HepG2 (cell line): ENCODE data around the gene TUBA4B. TPM values are rescaled to one million over a fixed set of nuclear protein-coding genes. Genes with fewer than 3 reads are reported as not detected.

ENCODE experiments used
- ARID3A ChIP-seq: IDR thresholded peaks from 2 replicates; pipeline ENCODE4 v1.6.1; 2012; ENCODE audit warnings: low read depth, low read length, improper control_type of control experiment
- ATM ChIP-seq: fragments of 450-650 bp; IDR thresholded peaks from 2 replicates; pipeline ENCODE4 v1.7.1; 2017; ENCODE audit warnings: mild to moderate bottlenecking, borderline replicate concordance
- BCL3 ChIP-seq: sonication (generic); formaldehyde crosslinking; IDR thresholded peaks from 2 replicates; pipeline ENCODE4 v1.5.1; 2020; ENCODE audit warnings: mild to moderate bottlenecking, missing genetic modification reagents, moderate library complexity
- CSRNP2 ChIP-seq: sonication (generic); formaldehyde crosslinking; conservative IDR thresholded peaks from 2 replicates; pipeline ENCODE4 v1.8.0; 2022; ENCODE audit warnings: low read depth, missing genetic modification reagents
- E2F2 ChIP-seq: sonication (generic); formaldehyde crosslinking; IDR thresholded peaks from 2 replicates; pipeline ENCODE4 v1.4.0; 2020; ENCODE audit warnings: missing genetic modification reagents, borderline replicate concordance
- GLI4 ChIP-seq: sonication (generic); formaldehyde crosslinking; IDR thresholded peaks from 2 replicates; pipeline ENCODE4 v1.5.1; 2020; ENCODE audit warnings: missing genetic modification reagents, mild to moderate bottlenecking, moderate library complexity, borderline replicate concordance
- MEIS1 ChIP-seq: sonication (generic); formaldehyde crosslinking; IDR thresholded peaks from 2 replicates; pipeline ENCODE4 v1.9.0; 2021; ENCODE audit warnings: mild to moderate bottlenecking, missing genetic modification reagents, moderate library complexity, borderline replicate concordance
- MLX ChIP-seq: IDR thresholded peaks from 2 replicates; pipeline ENCODE4 v1.6.1; 2016
- POGZ ChIP-seq: sonication (generic); formaldehyde crosslinking; IDR thresholded peaks from 2 replicates; pipeline ENCODE4 v1.4.0; 2020; ENCODE audit warnings: mild to moderate bottlenecking, missing genetic modification reagents
- PRDM10 ChIP-seq: sonication (generic); formaldehyde crosslinking; IDR thresholded peaks from 2 replicates; pipeline ENCODE4 v1.4.0; 2020; ENCODE audit warnings: low read depth, missing genetic modification reagents
- SNAPC5 ChIP-seq: sonication (generic); formaldehyde crosslinking; IDR thresholded peaks from 2 replicates; pipeline ENCODE4 v1.8.1; 2023; ENCODE audit warnings: mild to moderate bottlenecking, missing genetic modification reagents, borderline replicate concordance
- TCF7L2 ChIP-seq: IDR thresholded peaks from 2 replicates; pipeline ENCODE4 v1.6.1; 2011; ENCODE audit warnings: mild to moderate bottlenecking, low read depth, low read length, moderate library complexity
- ZNF124 ChIP-seq: sonication (generic); formaldehyde crosslinking; IDR thresholded peaks from 2 replicates; pipeline ENCODE4 v1.4.0; 2020; ENCODE audit warnings: missing genetic modification reagents
- ZNF549 ChIP-seq: sonication (generic); formaldehyde crosslinking; IDR thresholded peaks from 2 replicates; pipeline ENCODE4 v1.5.0; 2020; ENCODE audit warnings: missing genetic modification reagents
- ZSCAN22 ChIP-seq: sonication (generic); formaldehyde crosslinking; IDR thresholded peaks from 2 replicates; pipeline ENCODE4 v1.4.0; 2020; ENCODE audit warnings: mild to moderate bottlenecking, missing genetic modification reagents
- ZSCAN25 ChIP-seq: sonication (generic); formaldehyde crosslinking; IDR thresholded peaks from 2 replicates; pipeline ENCODE4 v1.8.0; 2022; ENCODE audit warnings: mild to moderate bottlenecking, missing genetic modification reagents
- polyA plus RNA-seq, 8 experiments: library from polyadenylated mRNA; depleted of rRNA in 3 of 8; stranded (reverse) in 7 of 8; unstranded in 1 of 8; fragments of >200 nt; fragmentation: Illumina TruSeq in 4 of 8; extraction: Trizol in 4 of 8; gene quantifications; 2 replicates each; pipeline versions ENCODE4 v1.2.1 to v1.2.3, GENCODE V29; 2011 to 2016; ENCODE audit warnings: low read depth in 4 of 8, missing spikeins in 1 of 8, mixed read lengths in 1 of 8; ENCODE audit not compliant: insufficient read depth in 1 of 8
- total RNA-seq, 5 experiments: library from RNA; depleted of rRNA; stranded (reverse); fragments of >200 nt; fragmentation: Illumina TruSeq; extraction: Trizol; gene quantifications; 2 replicates each; pipeline ENCODE4 v1.2.3, GENCODE V29; 2016; ENCODE audit warnings: low read depth in 1 of 5

The TUBA4B gene
- total and polyA plus RNA-seq, 2 of the 13 experiments (the other 11 are each of a cell fraction or from before 2014, with no cell fraction given), result 0.18 to 0.22 TPM

GRCh38 chr2:219279151-219279915 lies 26.3 kb downstream of the TUBA4B start, which contains the start of gene DNAJB2 (continued):
- TF ChIP-seq PRDM10 (CRISPR knock-in tag) (no peak), BCL3 (CRISPR knock-in tag) (peak; percentile 71; the same call in 1 of the 2 replicates), MLX (peak; percentile 76; the same call in 1 of the 2 replicates), ZSCAN22 (CRISPR knock-in tag) (no peak), CSRNP2 (CRISPR knock-in tag) (no peak), ZNF124 (CRISPR knock-in tag) (peak; percentile 72; the same call in 1 of the 2 replicates), TCF7L2 (no peak), E2F2 (CRISPR knock-in tag) (no peak), ZNF549 (no peak), MEIS1 (CRISPR knock-in tag) (no peak), ATM (no peak), POGZ (CRISPR knock-in tag) (peak; percentile 58), ZSCAN25 (no peak), SNAPC5 (no peak), ARID3A (0 out of 2 replicates have a peak, but pooled peaks have one; percentile 13), GLI4 (CRISPR knock-in tag) (no peak)
